DOHH2 (cell line): Measurements from ENCODE around the gene HMBS.

ENCODE experiments used
- CTCF ChIP-seq: fragments of 200-600 bp; sonication (generic); IDR thresholded peaks from one replicate; pipeline ENCODE4 v1.5.1; 2014; ENCODE audit warnings: antibody characterized with exemption, mild to moderate bottlenecking, low read depth, low read length; ENCODE audit not compliant: poor library complexity, severe bottlenecking
- EZH2phosphoT487 ChIP-seq: fragments of 200-600 bp; sonication (generic); IDR thresholded peaks from 2 replicates; pipeline ENCODE4 v1.6.1; 2017; ENCODE audit warnings: borderline replicate concordance, mild to moderate bottlenecking, antibody characterized with exemption, low read length, moderate library complexity, mixed read lengths

GRCh38 chr11:119106564-119107537 lies 22.2 kb downstream of the HMBS start, which contains the start of gene C2CD2L:
- no peak for TF ChIP-seq CTCF
- TF ChIP-seq EZH2phosphoT487: no peak
